RCC 7860 (cell line): ENCODE measurements around the gene SCGB3A1.

ENCODE experiments used
- DNase-seq: peaks from one replicate; pipeline ENCODE4 v3.0.0-alpha.2; 2015; ENCODE audit warnings: low spot score
- FAIRE-seq: peaks from 2 replicates; lab custom pipeline; 2012; peaks lifted over from hg19 to GRCh38; lab: Jason Lieb, UNC

The SCGB3A1 gene

GRCh38 chr5:180625791-180626660, 34.7 kb upstream of the SCGB3A1 start:
- DNase-seq, result no peak
- no peak for FAIRE-seq

DNA sequence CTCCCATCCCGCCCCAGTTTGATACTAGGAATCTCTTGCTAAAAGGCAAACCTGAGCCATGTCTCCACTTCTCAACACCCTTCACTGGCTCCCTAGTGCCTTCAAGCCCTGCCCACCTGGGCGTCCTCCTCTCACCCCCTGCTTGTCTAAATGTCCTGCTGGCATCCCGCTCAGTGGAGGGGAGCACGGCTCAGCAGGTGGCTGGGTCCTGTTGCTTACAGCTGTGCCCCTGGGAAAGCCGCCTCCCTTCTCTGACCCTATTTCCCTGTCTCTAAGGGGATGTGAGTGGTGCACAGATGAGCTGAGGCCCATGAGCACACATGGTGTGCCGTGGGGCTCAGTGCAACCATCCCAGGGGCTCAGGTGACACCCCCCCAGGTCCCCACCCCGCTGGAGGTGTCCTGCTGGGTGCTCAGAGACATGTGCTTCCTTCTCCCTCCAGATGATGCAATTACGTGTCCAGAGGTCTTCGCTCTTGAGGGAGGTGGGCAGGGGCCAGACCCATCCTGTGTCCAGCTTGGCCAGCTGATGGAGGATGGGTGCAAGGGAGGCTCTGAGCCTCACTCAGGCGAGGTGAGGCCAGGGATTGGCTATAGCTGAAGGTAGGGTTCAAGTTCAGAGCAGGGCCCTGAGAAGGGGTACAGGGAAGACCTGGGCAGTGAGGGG, 34.0 kb upstream of the SCGB3A1 start:
- FAIRE-seq (no peak), DNase-seq (no peak)

- no peak for FAIRE-seq
These were observed 33.3 kb upstream of the SCGB3A1 start for GRCh38 chr5:180624587-180624986.

GRCh38 chr5:180623844-180624243, 32.5 kb upstream of the SCGB3A1 start:
- DNase-seq, result no peak
- no peak for FAIRE-seq

More at GRCh38 chr5:180624587-180624986, 33.3 kb upstream of the SCGB3A1 start:
- no peak for DNase-seq

GRCh38 chr5:180623411-180623834, 32.1 kb upstream of the SCGB3A1 start:
- DNase-seq (no peak), FAIRE-seq (no peak)

DNA sequence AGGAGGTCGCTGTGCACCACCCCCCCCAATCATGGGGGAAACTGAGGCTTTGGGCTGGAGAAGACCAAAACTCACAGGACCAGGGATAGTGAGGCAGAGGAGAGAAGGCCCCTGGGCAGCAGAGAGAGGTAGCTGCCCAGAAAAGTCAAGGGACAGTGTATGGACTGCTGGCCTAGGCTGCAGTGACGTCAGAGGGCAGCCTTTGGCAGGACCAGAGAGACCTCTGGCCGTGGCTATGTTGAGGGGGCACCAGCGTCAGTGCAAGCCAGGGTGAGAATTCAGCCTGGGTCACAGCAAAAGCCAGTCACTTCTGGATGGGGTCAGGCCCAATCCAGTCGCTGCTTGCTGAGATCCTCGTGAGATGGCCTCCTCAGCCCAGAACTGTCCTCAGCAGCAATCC, 31.6 kb upstream of the SCGB3A1 start:
- FAIRE-seq (no peak), DNase-seq (no peak)

GRCh38 chr5:180621311-180621710, 30.0 kb upstream of the SCGB3A1 start:
- DNase-seq (no peak), FAIRE-seq (no peak)

DNA sequence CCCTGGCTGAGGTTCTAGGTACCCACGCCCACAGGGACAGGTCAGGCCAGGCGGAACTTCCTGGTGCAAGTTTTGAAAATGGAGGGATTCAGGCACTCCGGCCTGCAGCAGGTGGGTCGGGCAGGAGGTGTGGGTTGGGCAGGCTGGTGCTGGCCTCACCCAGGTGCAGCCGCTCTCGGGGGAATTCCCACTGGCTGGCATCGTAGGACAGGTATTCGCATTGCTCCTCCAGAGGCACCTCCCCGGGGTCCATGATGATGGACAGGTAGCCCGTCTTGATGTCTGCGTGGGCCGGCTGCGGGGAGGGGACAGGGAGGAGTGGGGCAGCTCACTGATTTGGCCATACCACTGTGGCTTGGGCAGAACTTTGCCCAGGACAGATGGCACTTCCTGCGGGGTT, 28.7 kb upstream of the SCGB3A1 start:
- no peak for FAIRE-seq
- no peak for DNase-seq

- no peak for FAIRE-seq
These were observed 28.2 kb upstream of the SCGB3A1 start for GRCh38 chr5:180619563-180619915.

DNA sequence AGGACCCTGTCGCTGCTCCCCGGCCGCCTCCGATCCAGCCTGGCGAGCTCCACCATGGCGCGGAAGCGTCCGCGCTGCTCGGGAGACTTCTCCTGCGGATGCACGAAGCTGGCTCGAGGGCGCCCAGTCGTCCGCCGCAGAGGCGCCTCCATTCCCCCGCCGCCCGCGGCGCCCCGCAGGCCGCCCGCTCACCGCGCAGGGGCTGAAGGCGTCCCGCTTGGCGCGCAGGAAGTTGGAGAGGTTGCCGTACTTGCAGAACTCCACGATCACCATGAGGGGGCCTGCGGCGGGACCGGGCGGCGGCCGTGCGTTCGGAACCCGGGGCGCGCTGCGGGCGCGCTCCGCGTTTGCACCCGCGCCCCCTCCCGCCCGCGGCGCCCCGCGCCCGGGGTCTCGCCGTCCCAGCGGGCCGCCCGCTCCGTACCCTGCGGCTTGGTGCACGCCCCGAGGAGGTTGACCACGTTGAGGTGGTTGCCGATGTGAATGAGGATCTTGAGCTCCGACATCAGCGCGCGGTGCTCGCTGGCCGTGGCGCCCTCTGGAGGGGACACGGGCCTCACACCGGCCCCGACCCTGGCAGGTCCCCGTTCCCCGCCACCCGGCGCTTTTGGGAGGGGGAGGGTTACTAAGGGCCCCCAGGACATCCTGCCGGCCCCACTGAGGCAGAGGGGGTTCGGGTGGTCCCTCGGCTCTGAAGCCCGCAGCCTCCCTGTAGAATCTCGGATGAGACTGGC, 27.7 kb upstream of the SCGB3A1 start:
- no peak for DNase-seq
- no peak for FAIRE-seq

More at GRCh38 chr5:180619563-180619915, 28.2 kb upstream of the SCGB3A1 start:
- DNase-seq, result no peak

GRCh38 chr5:180618487-180618828, 27.2 kb upstream of the SCGB3A1 start:
- FAIRE-seq (no peak), DNase-seq (no peak)

- DNase-seq, result no peak
- no peak for FAIRE-seq
These were observed 22.5 kb upstream of the SCGB3A1 start for GRCh38 chr5:180613814-180614188.

- DNase-seq, result no peak
- FAIRE-seq, result no peak
These were observed 22.0 kb upstream of the SCGB3A1 start for GRCh38 chr5:180613188-180613813.

DNA sequence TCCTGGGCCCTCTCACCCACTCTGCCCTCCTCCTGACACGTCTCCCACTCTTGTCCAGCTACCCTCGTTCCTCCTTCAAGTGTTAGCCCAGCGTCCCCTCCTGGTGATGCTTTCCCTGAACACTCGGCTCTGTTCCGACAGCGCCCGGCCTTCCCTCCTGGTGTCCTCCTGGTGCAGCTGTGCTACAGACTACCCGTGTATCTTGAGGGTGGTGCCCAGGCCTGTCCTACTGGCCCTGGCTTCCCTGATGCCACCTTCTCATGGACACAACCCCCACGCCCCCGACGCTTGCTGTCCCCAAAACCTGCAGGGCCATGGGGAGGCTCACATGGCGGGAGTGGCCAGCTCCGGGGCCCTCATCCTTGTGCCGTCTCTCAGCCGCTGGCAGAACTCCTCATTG, 21.4 kb upstream of the SCGB3A1 start:
- FAIRE-seq, result no peak

GRCh38 chr5:180611140-180611850, 20.0 kb upstream of the SCGB3A1 start:
- no peak for DNase-seq
- FAIRE-seq, result no peak

More for the DNA sequence above, 21.4 kb upstream of the SCGB3A1 start:
- no peak for DNase-seq

DNA sequence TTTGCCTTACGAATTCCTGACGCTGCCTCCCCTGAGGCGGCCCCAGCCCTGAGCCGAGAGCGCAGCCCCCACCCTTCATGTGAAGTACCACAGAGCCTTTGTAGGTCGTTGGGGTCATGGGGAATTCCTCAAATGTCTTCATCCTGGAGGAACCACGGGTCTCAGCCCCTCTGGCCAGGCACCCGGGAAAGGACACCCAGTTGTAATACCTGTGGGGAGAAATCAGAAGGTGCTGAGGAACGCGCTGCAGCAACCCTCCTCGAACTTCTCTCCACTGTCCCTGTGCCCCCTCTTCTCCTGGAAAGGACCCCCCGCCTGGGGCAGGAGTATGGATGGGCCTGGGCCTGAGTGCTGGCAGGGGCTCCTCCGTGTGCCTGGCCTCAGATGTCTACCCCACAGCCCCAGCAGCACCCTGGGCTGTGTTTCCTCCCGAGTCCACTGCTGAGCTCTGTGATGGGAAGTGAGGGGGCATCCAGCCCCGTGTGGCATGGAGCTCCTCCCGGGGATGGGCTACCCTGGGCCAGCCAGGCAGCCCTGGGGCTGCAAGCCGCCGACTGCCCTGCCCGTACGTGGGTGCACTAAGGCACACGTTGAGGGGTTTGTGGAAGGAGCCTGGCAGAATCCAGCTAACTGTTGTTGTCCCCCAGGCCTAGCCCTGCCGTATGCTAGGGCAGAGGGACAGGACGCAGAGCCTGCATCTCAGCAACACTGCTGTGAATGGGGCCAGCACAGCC, 18.7 kb upstream of the SCGB3A1 start:
- FAIRE-seq, result no peak
- DNase-seq, result no peak

GRCh38 chr5:180609386-180609785, 18.1 kb upstream of the SCGB3A1 start:
- FAIRE-seq (no peak), DNase-seq (no peak)

DNA sequence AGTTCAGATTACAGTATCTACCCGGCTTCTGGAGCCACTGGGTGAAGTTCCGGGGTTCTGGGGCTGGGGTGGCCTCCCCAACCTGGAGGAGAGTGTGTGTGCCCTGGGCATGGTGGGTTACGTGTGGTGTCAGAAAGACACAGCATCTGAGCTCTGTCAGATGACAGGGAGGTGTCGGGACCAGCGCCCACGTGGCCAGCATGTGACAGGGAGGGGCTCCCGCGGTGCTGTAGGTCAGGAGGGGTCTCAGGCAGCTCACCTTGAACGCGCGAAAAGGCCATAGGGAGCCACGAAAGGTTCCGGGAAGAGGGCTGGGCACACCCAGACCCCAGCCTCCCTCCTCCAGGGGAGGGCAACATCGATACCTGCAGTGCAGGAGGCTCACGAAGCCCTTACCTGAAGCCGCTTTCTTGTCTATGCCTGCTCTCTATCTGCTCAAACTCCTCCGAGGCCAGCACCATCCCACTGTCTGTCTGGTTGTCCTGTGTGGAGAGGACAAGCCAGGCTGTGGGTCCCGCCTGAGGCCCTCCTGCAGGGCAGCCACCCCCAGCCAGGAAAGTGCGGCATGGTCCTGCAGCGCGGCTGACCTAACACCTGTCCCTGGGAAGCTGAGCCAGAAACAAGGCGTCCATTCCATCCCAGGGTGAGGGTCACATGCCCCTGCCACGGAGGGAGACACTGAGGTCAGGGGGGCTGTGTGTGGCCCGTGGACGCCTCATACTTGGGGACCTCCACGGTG, 17.4 kb upstream of the SCGB3A1 start:
- DNase-seq, result no peak
- FAIRE-seq, result no peak

GRCh38 chr5:180607861-180608571, 16.7 kb upstream of the SCGB3A1 start:
- no peak for FAIRE-seq
- no peak for DNase-seq
